IMR-90 (cell line): ENCODE data around the gene GABRE. TPM values are rescaled to one million over a fixed set of nuclear protein-coding genes. Genes with fewer than 3 reads are reported as not detected.
A peak's percentile ranks its signal among the peaks of the same experiment; 100 is the strongest.

ENCODE experiments used
- ATAC-seq: fragments of 200-7000 bp; cut with Tn5 transposase; 2 replicates; pipeline ENCODE4 v1.9.1; 2020; ENCODE audit warnings: low read depth, mild to moderate bottlenecking, moderate library complexity
- BruUV-seq: library from RNA; stranded (reverse); fragments of 400-500 nt; replicated peaks from 2 replicates; lab custom pipeline; 2021; lab: Mats Ljungman, UMichigan
- CTCF ChIA-PET: fragments of 300-600 bp; formaldehyde crosslinking; extraction: SDS; loops from one replicate; lab custom pipeline; 2021; ENCODE audit warnings: antibody characterized with exemption; lab: Yijun Ruan, JAX
- POLR2A ChIA-PET: fragments of 300-600 bp; sonication (Branson Sonifier 250); formaldehyde crosslinking; loops from one replicate; lab custom pipeline; 2022; ENCODE audit warnings: antibody characterized with exemption; ENCODE audit not compliant: unreplicated experiment; lab: Charles Lee
- DNase-seq: peaks from one replicate; pipeline ENCODE4 v3.0.0; 2013
- H2AFZ ChIP-seq: replicated peaks from 2 replicates; pipeline ENCODE3; 2013; ENCODE audit warnings: low read length, mild to moderate bottlenecking; ENCODE audit not compliant: poor library complexity
- H2AK5ac ChIP-seq: 2 replicates; pipeline ENCODE4 v1.6.1; 2013; ENCODE audit warnings: low read depth, low read length, inconsistent platforms
- H2AK9ac ChIP-seq: replicated peaks from 2 replicates; pipeline ENCODE3; 2013; ENCODE audit warnings: mild to moderate bottlenecking, low read depth, low read length, moderate library complexity; ENCODE audit not compliant: poor library complexity
- H2BK120ac ChIP-seq: 2 replicates; pipeline ENCODE4 v1.6.1; 2013; ENCODE audit warnings: low read depth, low read length, inconsistent platforms
- H2BK15ac ChIP-seq: 3 replicates; pipeline ENCODE4 v1.6.1; 2013; ENCODE audit warnings: low read depth, low read length, inconsistent platforms
- H2BK20ac ChIP-seq: 2 replicates; pipeline ENCODE4 v1.6.1; 2013; ENCODE audit warnings: low read depth, mild to moderate bottlenecking, inconsistent platforms, low read length, moderate library complexity
- H2BK5ac ChIP-seq: 2 replicates; pipeline ENCODE4 v1.6.1; 2013; ENCODE audit warnings: mild to moderate bottlenecking, low read depth, low read length, inconsistent platforms; ENCODE audit not compliant: poor library complexity, severe bottlenecking
- H3K14ac ChIP-seq: replicated peaks from 2 replicates; pipeline ENCODE4 v1.6.1; 2013; ENCODE audit warnings: low read depth, low read length, inconsistent platforms
- H3K18ac ChIP-seq: 2 replicates; pipeline ENCODE4 v1.6.1; 2013; ENCODE audit warnings: low read depth, low read length, control low read depth
- H3K23ac ChIP-seq: 2 replicates; pipeline ENCODE4 v1.6.1; 2013; ENCODE audit warnings: low read depth, low read length, inconsistent platforms
- H3K27ac ChIP-seq: 2 replicates; pipeline ENCODE4 v1.5.1; 2013; ENCODE audit warnings: mild to moderate bottlenecking, control low read depth, low read length; ENCODE audit not compliant: insufficient read depth
- H3K27me3 ChIP-seq: 2 replicates; pipeline ENCODE4 v1.6.1; 2013; ENCODE audit warnings: low read length; ENCODE audit not compliant: control insufficient read depth, insufficient read depth
- H3K36me3 ChIP-seq: 2 replicates; pipeline ENCODE4 v1.6.1; 2013; ENCODE audit warnings: low read length, mixed read lengths; ENCODE audit not compliant: control insufficient read depth, insufficient read depth
- H3K4ac ChIP-seq: 2 replicates; pipeline ENCODE4 v1.6.1; 2013; ENCODE audit warnings: low read depth, low read length, inconsistent platforms
- H3K4me1 ChIP-seq: 2 replicates; pipeline ENCODE4 v1.6.1; 2013; ENCODE audit warnings: low read length, mixed read lengths; ENCODE audit not compliant: control insufficient read depth, insufficient read depth
- H3K4me2 ChIP-seq: 2 replicates; pipeline ENCODE4 v1.6.1; 2013; ENCODE audit warnings: low read depth, mild to moderate bottlenecking, control low read depth, low read length, moderate library complexity
- H3K4me3 ChIP-seq: 2 replicates; pipeline ENCODE4 v1.5.1; 2013; ENCODE audit warnings: low read depth, mild to moderate bottlenecking, control low read depth, low read length, moderate library complexity; ENCODE audit not compliant: insufficient read depth
- H3K56ac ChIP-seq: 2 replicates; pipeline ENCODE4 v1.6.1; 2013; ENCODE audit warnings: low read length, inconsistent platforms; ENCODE audit not compliant: insufficient read depth; ENCODE audit errors: extremely low read depth
- H3K79me1 ChIP-seq, 2 experiments: 2 replicates each; pipeline ENCODE4 v1.6.1; 2013; ENCODE audit warnings: low read length in 2 of 2, inconsistent platforms in 1 of 2, low read depth in 1 of 2
- H3K9ac ChIP-seq: 2 replicates; pipeline ENCODE4 v1.6.1; 2013; ENCODE audit warnings: low read depth, low read length, control low read depth
- H3K9me1 ChIP-seq: 2 replicates; pipeline ENCODE4 v1.6.1; 2013; ENCODE audit warnings: low read length, inconsistent platforms; ENCODE audit not compliant: insufficient read depth
- H3K9me3 ChIP-seq: 2 replicates; pipeline ENCODE4 v1.6.1; 2013; ENCODE audit warnings: low read length; ENCODE audit not compliant: control insufficient read depth, insufficient read depth
- H4K20me1 ChIP-seq: 2 replicates; pipeline ENCODE4 v1.6.1; 2013; ENCODE audit warnings: low read length, inconsistent platforms; ENCODE audit not compliant: insufficient read depth
- H4K5ac ChIP-seq: 2 replicates; pipeline ENCODE4 v1.6.1; 2013; ENCODE audit warnings: mild to moderate bottlenecking, low read depth, low read length, control low read depth
- H4K8ac ChIP-seq, 2 experiments: 2 replicates each; pipeline ENCODE4 v1.6.1; 2013; ENCODE audit warnings: low read depth in 2 of 2, low read length in 2 of 2, control low read depth in 1 of 2, inconsistent platforms in 1 of 2
- H4K91ac ChIP-seq: 2 replicates; pipeline ENCODE4 v1.6.1; 2013; ENCODE audit warnings: low read depth, low read length, inconsistent platforms; ENCODE audit not compliant: insufficient read depth
- BHLHE40 ChIP-seq: fragments of 150-350 bp; IDR thresholded peaks from 2 replicates; pipeline ENCODE4 v1.6.1; 2016; ENCODE audit warnings: mild to moderate bottlenecking, low read depth, low read length
- CHD1 ChIP-seq: IDR thresholded peaks from 2 replicates; pipeline ENCODE4 v1.6.1; 2012; ENCODE audit warnings: low read depth, low read length, improper control_type of control experiment
- ELK1 ChIP-seq: fragments of 150-350 bp; IDR thresholded peaks from 2 replicates; pipeline ENCODE4 v1.6.1; 2016; ENCODE audit warnings: low read depth, mild to moderate bottlenecking, low read length, moderate library complexity, borderline replicate concordance
- FOS ChIP-seq: fragments of 150-350 bp; IDR thresholded peaks from 2 replicates; pipeline ENCODE4 v1.6.1; 2016; ENCODE audit warnings: low read depth, low read length
- MAZ ChIP-seq: IDR thresholded peaks from 2 replicates; pipeline ENCODE4 v1.6.1; 2012; ENCODE audit warnings: low read depth, mild to moderate bottlenecking, low read length, improper control_type of control experiment, moderate library complexity, borderline replicate concordance
- NFE2L2 ChIP-seq: fragments of 150-350 bp; IDR thresholded peaks from 2 replicates; pipeline ENCODE4 v1.6.1; 2016; ENCODE audit warnings: low read depth, mild to moderate bottlenecking, low read length
- RCOR1 ChIP-seq: IDR thresholded peaks from 2 replicates; pipeline ENCODE4 v1.6.1; 2012; ENCODE audit warnings: mild to moderate bottlenecking, low read length, improper control_type of control experiment; ENCODE audit not compliant: insufficient replicate concordance
- RFX5 ChIP-seq: IDR thresholded peaks from 2 replicates; pipeline ENCODE4 v1.8.0; 2012; ENCODE audit warnings: low read depth, mild to moderate bottlenecking, low read length, moderate library complexity
- USF2 ChIP-seq: fragments of 150-350 bp; IDR thresholded peaks from 2 replicates; pipeline ENCODE4 v1.6.1; 2017; ENCODE audit warnings: mild to moderate bottlenecking, antibody characterized with exemption, low read length, low read depth
- WGBS, 2 experiments: methylation state at CpG; one replicate each; pipeline versions ENCODE4 v1.1.5 to v1.1.7; 2013; ENCODE audit warnings: missing lambda C conversion rate in 2 of 2; ENCODE audit not compliant: insufficient read length in 1 of 2; ENCODE audit errors: extremely low coverage in 2 of 2; 5-methylcytosine and 5-hydroxymethylcytosine counted together
- dilution Hi-C: fragments of 300-500 bp; cut with HindIII; formaldehyde crosslinking; loops from one replicate; pipeline ENCODE4 v1.14.3; 2018; ENCODE audit warnings: low sequenced_read_pairs; ENCODE audit not compliant: unreplicated experiment
- in situ Hi-C: fragments of 300-500 bp; cut with MboI; formaldehyde crosslinking; loops from 3 replicates; pipeline ENCODE4 v1.14.3; 2019; ENCODE audit warnings: low sequenced_read_pairs, inconsistent platforms, mixed read lengths
- intact Hi-C: fragments of 100-400 bp; cut with micrococcal nuclease; formaldehyde crosslinking; loops from 2 replicates; pipeline ENCODE4 v1.10.0; 2022
- polyA plus RNA-seq, 3 experiments: library from polyadenylated mRNA; depleted of rRNA; stranded (reverse); fragments of >200 nt; gene quantifications; 2 replicates each; pipeline ENCODE4 v1.2.3, GENCODE V29; 2012; ENCODE audit warnings: low replicate concordance in 1 of 3
- total RNA-seq: library from RNA; depleted of rRNA; stranded (reverse); fragments of >200 nt; gene quantifications from 2 replicates; pipeline ENCODE4 v1.2.3, GENCODE V29; 2012

The GABRE gene
- total and polyA plus RNA-seq, 2 of the 4 experiments (the other 2 are of a cell fraction): 1.3 to 1.6 TPM

GRCh38 chrX:151985955-151986354, 11.5 kb upstream of the GABRE start:
- Histone ChIP-seq H3K23ac (no peak overlapping the region), H4K5ac (no peak overlapping the region), H2AFZ (no peak overlapping the region), H3K4me2 (no peak overlapping the region), H2BK120ac (no peak overlapping the region), H3K9ac (no peak overlapping the region), H4K20me1 (no peaks in the 10 kb centered on the region), H3K4me1 (no peaks in the 10 kb centered on the region; the same call in 1 of the 2 replicates), H2BK20ac (no peak overlapping the region), H2AK9ac (no peak overlapping the region), H3K36me3 (no peaks in the 10 kb centered on the region), H3K9me1 (no peaks in the 10 kb centered on the region), H4K91ac (no peak overlapping the region), H3K9me3 (peaks cover 4% of the 10 kb centered on the region; the same call in 1 of the 2 replicates), H2AK5ac (no peak overlapping the region), H3K56ac (no peak overlapping the region), H3K27ac (no peak overlapping the region), H3K79me1 (no peaks in the 10 kb centered on the region), H3K27me3 (no peaks in the 10 kb centered on the region), H3K4ac (no peak overlapping the region), H2BK5ac (no peak overlapping the region), H3K4me3 (no peak overlapping the region), H2BK15ac (no peak overlapping the region), H3K14ac (no peak overlapping the region), H4K8ac (no peak overlapping the region), H3K18ac (no peak overlapping the region)
- POLR2A ChIA-PET: no interaction called here
- intact Hi-C loops (no loop called here), dilution Hi-C loops (no loop called here), in situ Hi-C loops (no loop called here)
- ATAC-seq: no peak
- WGBS, 2 experiments: 50% methylated on average over 1 of the region's 3 CpGs; no CpG with 5 or more reads in 1 of the 2 experiments
- CTCF ChIA-PET: no interaction called here
- DNase-seq: peak; percentile 5
- BruUV-seq: no TSS peak
- no peak for TF ChIP-seq FOS
- TF ChIP-seq BHLHE40: no peak
- no peak for TF ChIP-seq USF2
- no peak for TF ChIP-seq RCOR1
- TF ChIP-seq MAZ: no peak
- TF ChIP-seq CHD1: no peak
- no peak for TF ChIP-seq ELK1
- no peak for TF ChIP-seq NFE2L2
- no peak for TF ChIP-seq RFX5
